Kidney capillary endothelial cell (primary cell): ENCODE data around the gene CDH20.

ENCODE experiments used
- DNase-seq: peaks from one replicate; pipeline ENCODE4 v3.0.0-alpha.2; 2018; ENCODE audit warnings: low spot score

The CDH20 gene

GRCh38 chr18:61575419-61575818 lies 242.2 kb downstream of the CDH20 start:
- no peak for DNase-seq

- DNase-seq, result no peak
Measured at GRCh38 chr18:61578846-61579245, 245.6 kb downstream of the CDH20 start.

GRCh38 chr18:61579581-61579980 lies 246.4 kb downstream of the CDH20 start:
- DNase-seq, result peak; percentile 75

GRCh38 chr18:61580046-61580445 lies 246.8 kb downstream of the CDH20 start:
- DNase-seq, result no peak

GRCh38 chr18:61581578-61582201 lies 248.5 kb downstream of the CDH20 start:
- peak; percentile 69 for DNase-seq

- no peak for DNase-seq
Measured at GRCh38 chr18:61582202-61582710, 249.0 kb downstream of the CDH20 start.

GRCh38 chr18:61583548-61583947 lies 250.3 kb downstream of the CDH20 start:
- DNase-seq, result no peak

- no peak for DNase-seq
Measured at GRCh38 chr18:61587865-61588264, 254.6 kb downstream of the CDH20 start.

- no peak for DNase-seq
Measured at GRCh38 chr18:61589053-61589723, 256.0 kb downstream of the CDH20 start.

- peak; percentile 72 for DNase-seq
Measured at GRCh38 chr18:61589724-61590065, 256.5 kb downstream of the CDH20 start.

GRCh38 chr18:61591253-61591652 lies 258.0 kb downstream of the CDH20 start:
- DNase-seq, result no peak

- DNase-seq, result no peak
Measured at GRCh38 chr18:61595615-61596251, 262.5 kb downstream of the CDH20 start.

GRCh38 chr18:61596296-61596695 lies 263.1 kb downstream of the CDH20 start:
- DNase-seq, result no peak

GRCh38 chr18:61597316-61597715 lies 264.1 kb downstream of the CDH20 start:
- no peak for DNase-seq

- no peak for DNase-seq
Measured at GRCh38 chr18:61600422-61600821, 267.2 kb downstream of the CDH20 start.

GRCh38 chr18:61602836-61603235 lies 269.6 kb downstream of the CDH20 start:
- peak; percentile 86 for DNase-seq
